NOMO-1 treated with DMSO at 0.1 percent for 48 hours (cell line): ENCODE measurements around the gene RBMS2.
"Not testable (repeated sequence)": the region's sequence is repeated elsewhere in the genome, so short reads cannot be mapped to it uniquely, and the experiment has no call there.

ENCODE experiments used
- DNase-seq: peaks from one replicate; lab custom pipeline; 2025; ENCODE audit not compliant: unreplicated experiment; lab: John Stamatoyannopoulos, UW

The RBMS2 gene

GRCh38 chr12:56514014-56514318 lies 7.7 kb upstream of the RBMS2 start:
- DNase-seq: not testable (repeated sequence)

GRCh38 chr12:56517854-56518253 lies 3.8 kb upstream of the RBMS2 start:
- no peak for DNase-seq

- no peak for DNase-seq
Observed at GRCh38 chr12:56518570-56518969, 3.0 kb upstream of the RBMS2 start.

- DNase-seq: no peak
Observed at GRCh38 chr12:56520048-56520447, 1.6 kb upstream of the RBMS2 start.

GRCh38 chr12:56520506-56520905 lies 1.1 kb upstream of the RBMS2 start:
- DNase-seq: peak; percentile 41

GRCh38 chr12:56521209-56521589 lies 421 bp upstream of the RBMS2 start:
- peak; percentile 23 for DNase-seq

GRCh38 chr12:56522411-56523193 lies 982 bp downstream of the RBMS2 start:
- DNase-seq: no peak

GRCh38 chr12:56528846-56529245 lies 7.2 kb downstream of the RBMS2 start:
- no peak for DNase-seq

GRCh38 chr12:56529656-56530055 lies 8.0 kb downstream of the RBMS2 start:
- no peak for DNase-seq

GRCh38 chr12:56530390-56531055 lies 8.9 kb downstream of the RBMS2 start:
- DNase-seq: no peak

GRCh38 chr12:56537546-56537945 lies 15.9 kb downstream of the RBMS2 start:
- DNase-seq: no peak

- no peak for DNase-seq
Observed at GRCh38 chr12:56541631-56542030, 20.0 kb downstream of the RBMS2 start.

GRCh38 chr12:56542164-56542563 lies 20.5 kb downstream of the RBMS2 start:
- no peak for DNase-seq

- DNase-seq: no peak
Observed at GRCh38 chr12:56545023-56545604, 23.5 kb downstream of the RBMS2 start.

GRCh38 chr12:56546680-56547079 lies 25.1 kb downstream of the RBMS2 start:
- peak; percentile 32 for DNase-seq

GRCh38 chr12:56551070-56551469 lies 29.4 kb downstream of the RBMS2 start:
- no peak for DNase-seq

GRCh38 chr12:56565510-56566101 lies 44.0 kb downstream of the RBMS2 start:
- peak; percentile 45 for DNase-seq

GRCh38 chr12:56568146-56568545 lies 46.5 kb downstream of the RBMS2 start:
- DNase-seq: no peak

- DNase-seq: no peak
Observed at GRCh38 chr12:56571121-56571520, 49.5 kb downstream of the RBMS2 start.

- DNase-seq: no peak
Observed at GRCh38 chr12:56572288-56572687, 50.7 kb downstream of the RBMS2 start.

GRCh38 chr12:56574210-56574609 lies 52.6 kb downstream of the RBMS2 start:
- peak; percentile 70 for DNase-seq

- not testable (repeated sequence) for DNase-seq
Observed at GRCh38 chr12:56577248-56577647, 55.6 kb downstream of the RBMS2 start.
